Mucosa of stomach (tissue), 1 donor: ENCODE measurements around the gene MUC3A.
"Not testable (repeated sequence)": the region's sequence is repeated elsewhere in the genome, so short reads cannot be mapped to it uniquely, and the experiment has no call there.

Experiments used
- H3K27me3 ChIP-seq: one replicate; pipeline ENCODE4 v1.7.0; 2013; ENCODE audit warnings: mild to moderate bottlenecking, low read length; ENCODE audit not compliant: control insufficient read depth, insufficient read depth
- H3K36me3 ChIP-seq: one replicate; pipeline ENCODE4 v1.7.0; 2013; ENCODE audit warnings: low read length; ENCODE audit not compliant: control insufficient read depth, insufficient read depth
- H3K4me1 ChIP-seq: one replicate; pipeline ENCODE4 v1.7.0; 2013; ENCODE audit warnings: mild to moderate bottlenecking, low read length; ENCODE audit not compliant: control insufficient read depth, insufficient read depth
- H3K4me3 ChIP-seq: one replicate; pipeline ENCODE4 v1.7.0; 2013; ENCODE audit warnings: low read length
- H3K9ac ChIP-seq: one replicate; pipeline ENCODE4 v1.7.0; 2013; ENCODE audit warnings: mild to moderate bottlenecking, low read length, moderate library complexity
- H3K9me3 ChIP-seq: one replicate; pipeline ENCODE4 v1.7.0; 2013; ENCODE audit warnings: mild to moderate bottlenecking, low read length, moderate library complexity; ENCODE audit not compliant: control insufficient read depth
- donor health status: Pancreatic carcinoma.

The MUC3A gene, protein sequence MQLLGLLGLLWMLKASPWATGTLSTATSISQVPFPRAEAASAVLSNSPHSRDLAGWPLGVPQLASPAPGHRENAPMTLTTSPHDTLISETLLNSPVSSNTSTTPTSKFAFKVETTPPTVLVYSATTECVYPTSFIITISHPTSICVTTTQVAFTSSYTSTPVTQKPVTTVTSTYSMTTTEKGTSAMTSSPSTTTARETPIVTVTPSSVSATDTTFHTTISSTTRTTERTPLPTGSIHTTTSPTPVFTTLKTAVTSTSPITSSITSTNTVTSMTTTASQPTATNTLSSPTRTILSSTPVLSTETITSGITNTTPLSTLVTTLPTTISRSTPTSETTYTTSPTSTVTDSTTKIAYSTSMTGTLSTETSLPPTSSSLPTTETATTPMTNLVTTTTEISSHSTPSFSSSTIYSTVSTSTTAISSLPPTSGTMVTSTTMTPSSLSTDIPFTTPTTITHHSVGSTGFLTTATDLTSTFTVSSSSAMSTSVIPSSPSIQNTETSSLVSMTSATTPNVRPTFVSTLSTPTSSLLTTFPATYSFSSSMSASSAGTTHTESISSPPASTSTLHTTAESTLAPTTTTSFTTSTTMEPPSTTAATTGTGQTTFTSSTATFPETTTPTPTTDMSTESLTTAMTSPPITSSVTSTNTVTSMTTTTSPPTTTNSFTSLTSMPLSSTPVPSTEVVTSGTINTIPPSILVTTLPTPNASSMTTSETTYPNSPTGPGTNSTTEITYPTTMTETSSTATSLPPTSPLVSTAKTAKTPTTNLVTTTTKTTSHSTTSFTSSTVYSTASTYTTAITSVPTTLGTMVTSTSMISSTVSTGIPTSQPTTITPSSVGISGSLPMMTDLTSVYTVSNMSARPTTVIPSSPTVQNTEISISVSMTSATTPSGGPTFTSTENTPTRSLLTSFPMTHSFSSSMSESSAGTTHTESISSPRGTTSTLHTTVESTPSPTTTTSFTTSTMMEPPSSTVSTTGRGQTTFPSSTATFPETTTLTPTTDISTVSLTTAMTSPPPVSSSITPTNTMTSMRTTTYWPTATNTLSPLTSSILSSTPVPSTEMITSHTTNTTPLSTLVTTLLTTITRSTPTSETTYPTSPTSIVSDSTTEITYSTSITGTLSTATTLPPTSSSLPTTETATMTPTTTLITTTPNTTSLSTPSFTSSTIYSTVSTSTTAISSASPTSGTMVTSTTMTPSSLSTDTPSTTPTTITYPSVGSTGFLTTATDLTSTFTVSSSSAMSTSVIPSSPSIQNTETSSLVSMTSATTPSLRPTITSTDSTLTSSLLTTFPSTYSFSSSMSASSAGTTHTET (N-terminal part only)

DNA sequence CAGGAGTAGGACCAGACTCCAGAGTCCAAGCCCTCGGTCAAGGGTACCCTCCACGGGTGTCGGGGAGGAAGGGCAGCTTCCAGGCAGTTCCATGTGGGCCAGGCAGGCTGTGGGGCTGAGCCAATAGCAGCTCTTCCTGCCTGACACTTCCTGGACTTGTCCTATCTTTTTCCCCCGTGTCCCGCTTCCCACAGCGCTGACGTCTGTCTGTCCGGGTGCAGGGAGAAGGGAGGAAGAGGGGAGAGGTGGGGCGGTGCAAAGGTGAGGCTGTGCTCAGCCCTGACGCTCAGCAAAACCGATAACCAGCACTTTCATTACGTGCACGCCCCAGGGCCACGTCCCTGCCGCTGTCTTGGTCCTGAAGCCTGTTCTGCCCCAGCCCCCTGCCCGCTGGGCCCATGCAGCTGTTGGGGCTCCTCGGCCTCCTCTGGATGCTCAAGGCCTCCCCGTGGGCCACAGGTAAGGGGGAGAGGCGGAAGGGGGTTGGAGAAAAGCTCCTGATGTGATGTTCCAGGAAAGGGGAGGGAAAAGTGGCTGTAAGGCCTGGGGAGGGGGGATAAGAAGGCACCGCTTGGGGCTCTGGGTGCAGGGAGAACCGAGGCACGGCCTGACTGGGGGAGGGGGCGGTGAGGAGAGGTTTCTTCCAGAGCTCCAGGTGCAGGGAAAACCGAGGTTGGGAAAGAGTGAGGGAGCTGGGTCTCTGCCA is at the start of gene MUC3A:
Gene MUC3A (plus strand): TSS at position 308 of the 706 bp plus-strand sequence. CDS start 91 bp downstream, at position 399.
- peaks cover 13% of the 10 kb centered on the region for H3K27me3 ChIP-seq
- H3K4me3 ChIP-seq, result peak within 1 kb of the TSS; percentile 39
- peak within 1 kb of the TSS; percentile 80 for H3K9ac ChIP-seq

DNA sequence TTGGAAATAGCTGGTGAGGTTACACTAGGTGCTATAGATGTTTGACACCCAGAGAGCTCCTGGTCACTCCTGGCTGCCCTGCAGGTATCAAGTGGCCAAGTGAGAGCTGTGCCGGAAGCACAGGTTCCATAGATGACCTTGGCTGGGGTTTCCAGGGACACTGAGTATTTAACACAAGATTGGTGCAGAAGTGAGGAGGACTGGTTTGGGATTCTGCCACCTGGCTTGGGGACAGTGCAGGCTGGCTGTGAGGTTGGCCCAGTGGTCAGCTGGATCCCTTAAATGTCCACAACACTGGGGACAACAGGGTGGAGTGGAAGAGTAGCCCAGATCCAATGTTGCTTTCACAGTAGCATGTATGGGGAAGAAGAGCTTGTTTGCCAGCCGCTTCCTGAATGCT is 48.4 kb upstream of the MUC3A start:
- H3K9me3 ChIP-seq, result no peaks in the 10 kb centered on the region
- H3K36me3 ChIP-seq, result no peaks in the 10 kb centered on the region
- H3K4me3 ChIP-seq, result no peak overlapping the region
- peaks cover 7% of the 10 kb centered on the region for H3K27me3 ChIP-seq
- no peak overlapping the region for H3K9ac ChIP-seq
- H3K4me1 ChIP-seq, result peaks cover 35% of the 10 kb centered on the region

More for the DNA sequence above, at the start of gene MUC3A:
- no peaks in the 10 kb centered on the region for H3K9me3 ChIP-seq
- peaks cover 9% of the 10 kb centered on the region for H3K4me1 ChIP-seq
- H3K36me3 ChIP-seq, result no peaks in the 10 kb centered on the region

DNA sequence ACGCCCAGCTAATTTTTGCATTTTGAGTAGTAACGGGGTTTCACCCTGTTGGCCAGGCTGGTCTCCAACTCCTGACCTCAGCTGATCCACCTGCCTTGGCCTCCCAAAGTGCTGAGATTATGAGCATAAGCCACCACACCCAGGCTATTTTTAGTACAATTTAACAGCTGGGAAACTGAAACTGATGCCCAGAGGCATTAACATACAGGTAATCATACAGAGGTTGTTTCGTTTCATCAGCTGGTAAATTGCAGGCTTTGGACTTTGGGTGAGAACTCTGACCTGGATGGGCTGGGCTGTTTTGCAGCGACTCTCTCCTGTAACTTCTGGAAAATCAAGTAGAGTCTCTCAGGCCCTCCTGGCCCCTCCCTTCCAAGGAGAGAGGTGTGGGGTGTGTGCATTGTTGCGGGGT is 47.4 kb upstream of the MUC3A start:
- Histone ChIP-seq H3K4me1 (peaks cover 29% of the 10 kb centered on the region), H3K9me3 (no peaks in the 10 kb centered on the region), H3K9ac (no peak overlapping the region), H3K4me3 (no peak overlapping the region), H3K27me3 (no peaks in the 10 kb centered on the region), H3K36me3 (no peaks in the 10 kb centered on the region)

DNA sequence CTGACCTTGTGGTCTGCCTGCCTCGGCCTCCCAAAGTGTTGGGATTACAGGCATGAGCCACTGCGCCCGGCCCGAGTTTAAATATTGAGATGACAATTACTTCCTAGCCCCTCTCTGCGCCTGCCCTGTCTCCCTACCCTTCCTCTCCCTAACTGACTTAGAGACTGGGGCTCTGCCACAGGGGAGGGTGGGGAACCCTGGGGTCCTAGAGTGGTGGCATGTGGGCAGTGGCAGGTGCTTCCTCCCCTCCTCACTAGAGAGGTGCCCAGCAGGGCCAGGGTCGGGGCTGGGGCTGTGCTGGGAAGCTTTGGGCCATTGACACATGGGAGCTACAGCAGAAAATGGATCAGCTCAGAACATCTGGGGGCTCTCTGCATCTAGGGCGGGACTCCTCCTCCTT is 46.7 kb upstream of the MUC3A start:
- H3K4me3 ChIP-seq, result no peak overlapping the region
- H3K9ac ChIP-seq, result peak overlapping the region; percentile 53
- H3K27me3 ChIP-seq, result no peaks in the 10 kb centered on the region
- H3K4me1 ChIP-seq, result peaks cover 23% of the 10 kb centered on the region
- no peaks in the 10 kb centered on the region for H3K9me3 ChIP-seq
- H3K36me3 ChIP-seq, result no peaks in the 10 kb centered on the region

DNA sequence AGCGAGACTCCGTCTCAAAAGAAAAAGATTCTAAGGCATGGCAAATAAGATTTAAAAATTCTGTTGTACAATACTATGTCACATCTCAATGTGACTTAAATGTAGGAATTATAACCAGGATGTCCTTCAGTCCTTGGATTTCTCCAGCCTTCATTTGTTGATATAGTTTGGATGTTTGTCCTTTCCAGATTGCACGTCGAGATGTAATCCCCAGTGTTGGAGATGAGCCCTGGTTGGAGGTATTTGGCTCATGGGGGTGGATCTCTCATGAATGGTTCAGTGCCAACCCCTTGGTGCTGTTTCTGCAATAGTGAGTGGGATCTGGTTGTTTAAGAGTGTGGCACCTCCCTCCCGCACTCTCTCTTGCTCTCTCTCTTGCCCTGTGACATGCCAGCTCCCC is 40.8 kb upstream of the MUC3A start:
- Histone ChIP-seq H3K4me1 (peaks cover 18% of the 10 kb centered on the region), H3K4me3 (no peak overlapping the region), H3K9ac (no peak overlapping the region), H3K9me3 (no peaks in the 10 kb centered on the region), H3K27me3 (no peaks in the 10 kb centered on the region), H3K36me3 (no peaks in the 10 kb centered on the region)

DNA sequence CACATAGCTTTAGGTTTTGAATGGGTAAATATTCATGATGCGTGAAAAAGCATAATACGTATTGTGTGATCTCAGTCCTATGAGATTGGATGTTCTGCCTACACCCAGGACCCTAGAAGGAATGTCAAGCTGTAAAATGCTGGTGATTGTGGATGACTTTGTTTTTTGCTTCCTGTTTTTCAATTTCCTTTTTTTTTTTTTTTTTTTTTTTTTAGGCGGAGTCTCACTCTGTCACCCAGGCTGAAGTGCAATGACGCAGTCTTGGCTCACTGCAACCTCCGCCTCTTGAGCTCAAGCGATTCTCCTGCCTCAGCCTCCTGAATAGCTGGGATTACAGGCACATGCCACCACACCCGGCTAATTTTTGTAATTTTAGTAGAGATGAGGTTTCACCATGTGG is 38.9 kb upstream of the MUC3A start:
- not testable (repeated sequence) for H3K9ac ChIP-seq, H3K4me3 ChIP-seq, H3K27me3 ChIP-seq, H3K9me3 ChIP-seq, H3K36me3 ChIP-seq
- peaks cover 30% of the 10 kb centered on the region for H3K4me1 ChIP-seq

DNA sequence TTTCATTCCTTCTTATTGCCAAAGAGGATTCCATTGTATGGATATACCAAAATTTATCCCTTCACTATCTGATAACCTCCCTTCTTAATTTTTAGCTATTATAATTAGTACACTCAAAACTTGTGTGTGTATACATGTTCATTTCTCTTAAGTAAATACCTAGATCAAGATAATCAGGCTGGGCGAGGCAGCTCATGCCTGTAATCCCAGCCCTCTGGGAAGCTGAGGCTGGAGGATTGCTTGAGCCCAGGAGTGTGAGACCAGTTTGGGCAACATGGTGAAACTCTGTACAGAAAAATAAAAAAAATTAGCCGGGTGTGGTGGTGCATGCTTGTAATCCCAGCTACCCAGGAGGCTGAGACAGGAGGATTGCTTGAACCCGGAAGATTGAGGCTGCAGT is 37.9 kb upstream of the MUC3A start:
- no peak overlapping the region for H3K4me3 ChIP-seq
- H3K4me1 ChIP-seq, result peaks cover 37% of the 10 kb centered on the region
- H3K9ac ChIP-seq, result no peak overlapping the region
- H3K36me3 ChIP-seq, result no peaks in the 10 kb centered on the region
- no peaks in the 10 kb centered on the region for H3K9me3 ChIP-seq
- no peaks in the 10 kb centered on the region for H3K27me3 ChIP-seq

DNA sequence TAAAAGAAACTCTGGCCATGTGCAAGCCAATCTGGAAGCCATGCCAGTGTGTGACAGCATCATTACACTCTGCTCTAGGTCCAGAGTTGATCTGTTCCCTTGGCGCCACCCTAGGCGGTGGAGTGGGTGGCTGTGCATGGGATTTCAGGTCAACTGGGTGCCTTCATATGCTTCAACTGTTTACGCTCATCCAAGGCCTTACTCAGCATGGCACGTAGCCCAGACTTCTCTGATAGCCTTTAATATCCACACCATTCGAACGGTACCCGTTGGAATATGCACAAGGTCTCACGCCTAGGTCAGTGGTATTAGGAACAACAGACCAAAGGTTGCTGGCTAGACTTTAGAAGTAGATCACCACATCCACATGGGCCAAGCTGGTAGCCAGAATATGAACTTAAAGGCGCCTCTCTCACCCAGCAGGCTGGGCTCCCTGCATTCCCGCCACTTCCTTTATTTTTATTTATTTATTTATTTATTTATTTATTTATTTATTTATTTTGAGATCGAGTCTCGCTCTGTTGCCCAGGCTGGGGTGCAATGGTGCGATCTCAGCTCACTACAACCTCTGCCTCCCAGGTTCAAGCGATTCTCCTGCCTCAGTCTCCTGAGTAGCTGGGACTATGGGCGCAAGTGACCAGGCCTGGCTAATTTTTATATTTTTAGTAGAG is 35.0 kb upstream of the MUC3A start:
- Histone ChIP-seq H3K4me1 (peaks cover 37% of the 10 kb centered on the region), H3K36me3 (no peaks in the 10 kb centered on the region), H3K9ac (no peak overlapping the region), H3K4me3 (no peak overlapping the region), H3K9me3 (no peaks in the 10 kb centered on the region), H3K27me3 (no peaks in the 10 kb centered on the region)

DNA sequence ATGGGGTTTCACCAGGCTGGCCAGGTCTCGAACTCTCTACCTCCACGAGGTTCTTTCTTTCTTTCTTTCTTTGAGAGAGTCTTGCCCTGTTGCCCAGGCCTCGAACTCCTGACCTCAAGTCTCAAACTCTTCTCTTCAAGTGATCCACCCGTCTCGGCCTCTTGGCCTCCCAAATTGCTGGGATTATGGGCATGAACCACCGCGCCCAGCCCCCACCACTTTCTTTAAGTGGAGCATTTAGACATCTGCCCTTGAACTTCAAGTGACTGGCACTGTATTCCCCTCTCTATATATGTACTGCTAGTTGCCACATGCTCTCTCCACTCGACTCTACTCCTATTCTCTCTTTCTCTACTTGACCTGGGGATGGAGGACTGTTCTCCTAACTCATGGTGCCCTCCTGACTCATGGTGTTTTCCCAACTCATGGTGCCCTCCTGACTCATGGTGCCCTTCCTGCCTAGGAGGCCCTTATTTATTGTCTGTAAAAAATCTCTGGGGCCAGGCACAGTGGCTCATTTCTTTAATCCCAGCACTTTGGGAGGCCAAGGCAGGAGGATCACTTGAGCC is 34.4 kb upstream of the MUC3A start:
- Histone ChIP-seq H3K9me3 (no peaks in the 10 kb centered on the region), H3K9ac (no peak overlapping the region), H3K4me1 (peaks cover 35% of the 10 kb centered on the region), H3K27me3 (no peaks in the 10 kb centered on the region), H3K4me3 (no peak overlapping the region), H3K36me3 (no peaks in the 10 kb centered on the region)

DNA sequence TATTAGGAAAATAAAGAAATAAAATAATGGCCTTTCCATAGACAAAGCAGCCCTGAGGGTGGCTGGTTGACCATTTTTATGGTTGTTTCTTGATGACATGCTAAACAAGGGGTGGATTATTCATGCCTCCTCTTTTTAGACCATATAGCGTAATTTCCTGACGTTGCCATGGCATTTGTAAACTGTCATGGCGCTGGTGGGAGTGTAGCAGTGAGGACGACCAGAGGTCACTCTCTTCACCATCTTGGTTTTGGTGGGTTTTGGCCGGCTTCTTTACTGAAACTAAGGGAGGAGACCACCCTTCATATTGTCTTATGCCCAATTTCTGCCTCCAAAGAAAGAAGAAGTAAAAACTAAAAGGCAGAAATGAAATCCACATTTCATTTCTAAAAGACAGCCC is 30.0 kb upstream of the MUC3A start:
- H3K36me3 ChIP-seq, H3K9me3 ChIP-seq, H3K4me3 ChIP-seq, H3K9ac ChIP-seq, H3K27me3 ChIP-seq: not testable (repeated sequence)
- peaks cover 12% of the 10 kb centered on the region for H3K4me1 ChIP-seq
